NCI-H345 treated with DMSO at 0.1 percent for 48 hours (cell line): Measurements from ENCODE around the gene CACNA1B.
A peak's percentile ranks its signal among the peaks of the same experiment; 100 is the strongest.
"Not testable (repeated sequence)": the region's sequence is repeated elsewhere in the genome, so short reads cannot be mapped to it uniquely, and the experiment has no call there.

Experiments
- DNase-seq: peaks from one replicate; lab custom pipeline; 2025; ENCODE audit not compliant: unreplicated experiment; lab: John Stamatoyannopoulos, UW

Gene CACNA1B

DNA sequence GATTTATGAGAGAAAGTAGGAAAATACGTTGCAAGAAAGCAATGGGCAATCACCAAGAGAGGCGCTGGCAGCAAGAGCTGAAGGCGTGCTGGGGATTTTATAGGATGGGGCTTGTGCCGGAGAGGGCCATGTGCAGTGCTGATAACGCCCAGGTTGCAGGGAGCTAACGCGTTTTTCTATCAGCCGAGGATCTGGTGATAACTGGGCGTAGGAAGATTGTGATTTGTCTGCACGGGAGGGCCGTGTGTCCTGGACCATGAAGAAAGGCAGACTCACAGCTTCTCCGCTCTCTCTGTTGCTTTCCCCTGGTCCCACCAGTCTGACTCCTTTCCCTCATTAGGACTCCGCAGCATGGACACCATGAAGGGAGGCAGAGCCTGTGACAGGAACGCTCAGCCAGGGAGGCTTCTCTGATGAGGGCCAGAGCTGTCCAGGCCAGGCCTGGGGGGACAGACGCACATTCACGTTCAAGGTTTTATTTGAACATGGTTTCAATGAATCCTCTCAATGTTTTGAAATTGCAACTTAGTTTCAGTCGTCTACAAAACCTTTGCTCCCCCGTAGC, 11.9 kb upstream of the CACNA1B start:
- DNase-seq = no peak

DNA sequence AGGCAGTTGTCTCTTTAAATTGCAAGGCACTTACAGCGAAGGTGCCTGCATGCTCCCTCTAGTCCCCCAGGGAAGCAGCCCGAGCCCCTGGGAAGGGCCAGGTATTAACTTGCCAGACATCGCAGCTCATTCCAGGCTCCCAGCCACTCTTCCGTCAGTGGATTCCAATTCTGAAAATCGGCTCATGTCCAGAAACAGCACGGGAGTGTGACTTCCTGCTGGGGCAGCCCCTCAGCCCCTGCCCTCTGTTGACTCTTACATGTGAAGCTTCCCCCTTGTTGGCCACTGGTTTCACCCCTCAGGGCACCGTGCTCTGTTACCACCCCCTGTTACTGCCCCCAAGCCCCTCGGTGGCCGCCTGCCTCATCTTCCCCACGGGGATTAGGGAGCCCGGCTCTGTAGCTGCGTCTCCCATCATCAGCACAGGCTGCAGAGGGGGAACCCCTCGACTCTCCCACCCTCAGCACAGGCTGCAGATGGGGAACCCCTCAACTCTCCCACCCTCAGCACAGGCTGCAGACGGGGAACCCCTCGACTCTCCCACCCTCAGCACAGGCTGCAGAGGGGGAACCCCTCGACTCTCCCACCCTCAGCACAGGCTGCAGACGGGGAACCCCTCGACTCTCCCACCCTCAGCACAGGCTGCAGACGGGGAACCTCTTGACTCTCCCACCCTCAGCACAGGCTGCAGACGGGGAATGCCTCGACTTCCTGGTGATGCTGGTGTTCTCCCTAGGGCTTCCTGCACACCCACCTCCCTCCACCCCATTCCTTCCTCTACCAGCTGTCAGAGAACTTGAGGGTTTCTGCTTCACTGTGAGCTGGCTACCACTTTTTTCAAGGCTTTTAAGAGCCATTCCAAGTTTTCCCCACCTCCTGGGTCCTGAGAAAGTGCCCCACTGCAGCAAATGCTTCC, 11.1 kb upstream of the CACNA1B start:
- no peak for DNase-seq

DNA sequence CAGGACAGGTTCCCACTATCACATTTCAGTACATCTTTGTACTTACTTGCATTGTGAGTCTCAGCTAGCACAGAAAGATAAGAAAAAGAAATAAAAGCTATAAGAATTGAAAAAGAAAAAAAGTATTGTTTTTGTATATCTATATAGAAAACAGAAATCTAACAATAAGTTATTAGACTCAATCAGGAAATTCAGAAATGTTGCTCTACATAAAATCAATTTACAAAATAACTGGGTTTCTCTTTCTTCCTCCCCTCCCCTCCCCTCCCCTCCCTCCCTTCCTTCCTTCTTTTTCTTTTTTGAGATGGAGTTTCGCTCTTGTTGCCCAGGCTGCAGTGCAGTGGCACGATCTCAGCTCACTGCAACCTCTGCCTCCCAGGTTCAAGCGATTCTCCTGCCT, 7.2 kb upstream of the CACNA1B start:
- DNase-seq = no peak

DNA sequence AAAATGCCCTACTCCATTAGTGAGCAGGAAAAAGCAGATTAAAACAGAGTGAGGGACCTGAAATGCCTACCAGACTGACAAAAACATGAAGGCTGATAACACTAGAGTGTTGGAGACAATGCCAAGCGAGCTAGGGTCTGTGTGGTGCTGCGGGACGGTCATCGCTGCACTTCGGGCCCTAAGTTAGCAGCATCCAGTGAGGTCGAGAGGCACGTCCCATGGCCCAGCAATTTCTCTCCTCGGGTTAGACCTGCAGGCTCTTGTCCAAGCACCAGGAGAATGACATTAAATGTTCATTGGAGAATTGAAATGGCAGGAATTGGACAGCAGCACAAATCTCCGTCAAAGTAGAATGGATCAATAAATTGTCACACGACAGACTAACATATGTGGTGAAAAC, 5.3 kb upstream of the CACNA1B start:
- DNase-seq = no peak

DNA sequence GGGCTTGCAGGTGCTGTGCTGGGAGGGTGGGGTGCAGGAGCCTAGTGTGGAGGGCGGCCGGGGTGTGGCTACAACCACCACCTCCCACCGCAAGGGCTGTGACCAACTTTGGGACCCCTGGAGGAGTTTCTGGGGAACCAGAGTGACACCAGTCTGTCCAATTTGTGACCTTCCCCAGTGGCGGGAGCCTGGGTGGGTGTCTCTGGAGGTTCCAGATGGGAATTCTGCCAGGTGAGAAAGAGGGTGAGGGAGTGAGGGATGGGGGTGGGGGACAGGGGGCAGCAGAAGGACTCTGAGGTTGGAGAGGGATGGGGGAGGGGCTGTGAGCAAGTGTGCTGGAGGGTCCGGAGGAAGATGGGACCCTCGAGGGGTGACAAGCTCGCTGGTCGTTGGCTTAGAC, 4.2 kb upstream of the CACNA1B start:
- no peak for DNase-seq

DNA sequence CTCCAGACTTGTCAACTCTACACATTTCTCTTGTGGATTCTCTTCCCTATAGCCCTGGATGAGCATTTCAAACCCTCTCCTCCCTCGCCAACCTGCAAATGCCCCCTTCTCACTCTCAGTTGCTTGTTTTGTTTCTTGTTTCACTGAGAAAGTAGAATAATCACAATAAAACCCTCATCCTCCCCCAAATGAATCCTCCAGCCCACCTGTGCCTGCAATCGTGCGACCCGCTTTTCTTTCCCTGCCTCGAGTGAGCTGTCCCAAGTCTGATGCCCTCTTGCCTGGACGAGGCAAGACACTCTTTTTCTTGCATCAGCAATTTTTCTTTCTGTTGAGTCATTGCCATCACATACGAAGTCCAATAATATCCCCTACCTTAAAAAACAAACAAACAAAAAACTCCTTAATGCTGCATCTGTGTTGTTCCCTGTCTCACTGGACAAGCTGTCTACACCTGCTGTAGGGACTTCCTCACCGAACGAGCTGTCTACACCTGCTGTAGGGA, 3.7 kb upstream of the CACNA1B start:
- DNase-seq = no peak

DNA sequence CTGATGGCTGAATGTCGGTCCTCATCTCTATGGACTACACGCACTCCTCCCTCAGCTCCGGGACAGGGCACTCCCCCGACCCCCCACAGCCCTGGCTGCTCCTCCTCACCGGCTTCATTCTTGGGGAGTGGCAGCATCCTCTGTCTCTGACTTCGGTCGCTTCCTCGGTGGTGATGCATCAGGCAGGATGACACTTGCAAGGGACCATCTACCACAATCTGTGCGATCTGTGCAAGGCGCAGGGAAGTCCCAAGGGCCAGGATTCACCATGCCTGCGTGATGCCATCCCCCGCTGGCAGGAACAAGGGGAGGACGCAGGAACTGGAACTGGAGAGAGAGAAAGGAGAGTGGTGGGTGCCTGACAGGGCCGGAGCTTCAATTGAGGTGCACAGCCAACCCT, 2.2 kb upstream of the CACNA1B start:
- no peak for DNase-seq

DNA sequence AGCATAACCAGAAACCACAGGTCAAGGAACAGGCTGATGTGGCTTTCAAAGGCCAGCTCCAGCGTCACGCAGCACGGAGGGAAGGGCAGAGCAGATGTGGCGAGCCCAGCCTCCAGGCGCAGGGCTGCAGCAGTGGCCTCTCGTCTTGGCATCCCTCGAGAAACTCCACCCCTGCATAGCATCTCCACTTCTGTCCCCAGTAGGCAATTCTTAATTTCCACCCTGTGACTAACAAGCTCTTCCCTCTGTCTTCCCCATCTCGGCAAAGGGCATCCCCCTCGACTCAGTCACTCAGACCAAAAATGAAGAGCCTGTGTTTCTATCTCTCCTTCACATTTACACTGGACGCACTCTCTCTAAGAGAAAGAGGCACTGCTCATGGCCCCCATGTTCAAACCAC, 1.7 kb upstream of the CACNA1B start:
- no peak for DNase-seq

DNA sequence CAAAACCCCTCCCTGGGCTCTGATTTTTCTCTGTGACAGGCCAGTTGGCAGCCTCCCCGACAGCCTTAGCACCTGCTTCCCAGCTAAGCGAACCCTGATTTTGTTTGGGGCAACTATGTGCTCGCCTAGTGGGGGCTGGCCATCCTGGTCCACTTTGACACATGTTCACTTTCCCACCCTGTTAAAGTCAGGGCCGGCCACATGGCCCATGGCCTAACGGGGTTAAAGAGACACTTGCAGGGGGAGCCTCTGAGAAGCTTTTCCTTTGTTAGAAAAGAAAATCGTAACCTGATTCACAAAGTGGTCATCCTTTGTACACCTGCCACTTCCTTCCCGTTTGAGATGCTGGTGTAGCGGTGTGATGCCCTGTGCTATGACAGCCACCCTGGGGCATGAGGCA, 1.3 kb upstream of the CACNA1B start:
- DNase-seq = no peak

DNA sequence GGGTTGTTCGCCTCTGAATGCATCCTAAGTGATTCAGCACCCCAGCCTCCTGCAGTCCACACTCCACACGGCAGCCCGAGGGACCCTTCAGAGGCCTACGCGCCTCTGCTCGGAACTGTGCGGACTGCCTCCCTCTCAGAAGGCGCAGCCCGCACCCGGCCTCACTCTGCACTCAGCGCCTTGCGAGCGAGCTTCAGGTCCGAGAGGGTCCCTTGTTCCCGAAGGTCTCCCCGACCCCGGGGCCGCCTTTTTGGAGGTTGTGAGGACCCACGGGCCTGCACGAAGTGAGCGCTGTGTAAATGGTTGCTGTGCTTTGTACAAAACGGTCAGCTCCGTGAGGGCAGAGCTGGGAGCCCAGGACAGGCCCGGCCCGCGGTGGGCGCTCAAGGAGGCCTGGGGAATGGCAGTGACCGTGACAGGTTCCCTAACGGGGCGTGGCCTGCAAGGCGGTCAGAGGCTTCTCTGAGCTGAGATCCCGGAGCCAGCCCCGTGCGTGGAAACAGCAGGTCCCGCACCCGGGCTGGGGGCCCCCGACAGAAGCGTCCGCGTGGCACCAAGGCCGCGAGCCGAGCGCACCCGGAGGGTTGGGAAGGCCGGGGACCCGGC, 698 bp upstream of the CACNA1B start:
- DNase-seq = no peak

DNA sequence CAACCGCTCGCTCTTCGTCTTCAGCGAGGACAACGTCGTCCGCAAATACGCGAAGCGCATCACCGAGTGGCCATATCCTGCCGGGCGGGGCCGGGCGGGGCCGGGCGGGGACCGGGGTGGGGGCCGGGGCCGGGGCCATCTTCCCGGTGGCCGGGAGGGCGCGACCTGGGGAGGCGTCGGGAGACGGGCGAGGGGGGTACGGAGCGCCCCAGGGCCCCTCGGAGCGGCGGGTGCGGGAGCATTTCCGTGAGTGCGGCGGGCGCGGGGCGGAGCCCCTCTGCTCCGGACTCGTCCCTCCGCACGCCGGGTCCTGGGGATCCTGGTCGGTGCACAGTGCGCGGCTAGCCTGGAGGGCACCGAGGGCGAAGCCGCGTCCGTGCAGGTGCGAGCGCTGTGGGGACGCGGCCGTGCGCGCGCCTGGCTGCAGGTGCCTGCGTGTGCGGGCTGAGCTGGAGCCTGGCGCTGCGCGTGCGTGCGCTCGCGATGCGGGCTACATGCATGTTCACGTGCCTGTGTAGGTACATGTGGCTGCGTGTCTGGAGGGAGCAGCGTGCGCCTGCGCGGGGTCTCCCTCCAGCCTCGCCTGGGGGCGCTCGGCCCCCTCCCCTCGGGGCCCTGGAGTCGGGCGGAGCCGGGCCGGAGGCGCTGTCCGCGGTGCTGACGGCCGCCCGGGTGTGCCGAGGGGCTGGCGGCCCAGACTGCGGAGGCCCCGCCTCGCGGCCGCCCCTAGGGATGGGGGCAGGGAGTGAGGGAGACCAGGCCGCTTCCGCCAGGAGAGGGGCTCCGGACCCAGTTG, 762 bp downstream of the CACNA1B start:
- DNase-seq = peak; percentile 17

DNA sequence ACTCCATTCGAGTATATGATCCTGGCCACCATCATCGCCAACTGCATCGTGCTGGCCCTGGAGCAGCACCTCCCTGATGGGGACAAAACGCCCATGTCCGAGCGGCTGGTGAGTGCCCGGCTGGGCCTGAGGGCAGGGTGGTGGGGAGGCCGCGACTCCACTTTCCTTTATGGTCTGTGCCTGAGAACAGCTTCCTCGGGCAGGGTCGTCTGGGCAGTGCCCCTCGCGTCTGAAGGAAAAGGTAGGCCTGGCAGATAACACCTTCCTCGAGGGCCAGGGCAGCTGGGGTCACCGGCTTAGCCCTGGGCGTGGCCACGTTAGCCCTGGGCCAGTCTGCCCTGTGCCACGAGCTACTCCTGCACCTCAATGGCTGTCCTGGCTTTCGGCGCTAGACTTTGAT, 1.5 kb downstream of the CACNA1B start:
- DNase-seq = no peak

DNA sequence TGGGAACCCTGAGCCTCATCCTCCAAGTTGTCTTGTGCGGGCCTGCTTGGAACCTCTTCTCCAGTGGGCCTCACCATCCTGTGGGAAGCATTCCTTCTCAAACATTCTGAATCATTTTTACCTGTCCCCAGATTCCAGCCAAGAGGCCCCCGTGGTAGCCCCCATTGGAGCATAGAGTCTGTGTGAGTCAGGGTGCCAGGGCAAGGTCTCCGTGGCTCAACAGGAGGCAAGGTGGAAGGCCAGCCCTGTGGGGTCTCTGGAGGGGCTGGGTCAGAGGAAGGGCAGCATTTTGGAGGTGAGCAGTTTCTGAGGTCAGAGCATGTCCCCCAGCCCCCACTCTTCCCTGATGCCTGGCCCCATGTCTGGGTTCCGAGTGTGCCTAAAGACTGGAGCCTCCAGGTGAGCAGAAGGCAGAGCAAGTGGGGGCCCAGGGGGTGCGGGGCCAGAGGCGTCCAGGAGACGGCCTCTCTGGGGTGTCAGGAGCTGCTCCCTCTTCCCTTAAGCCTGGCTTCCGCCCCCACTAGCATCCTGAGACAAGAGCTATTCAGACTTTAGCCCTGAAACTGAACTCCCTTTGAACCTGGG, 2.1 kb downstream of the CACNA1B start:
- no peak for DNase-seq

DNA sequence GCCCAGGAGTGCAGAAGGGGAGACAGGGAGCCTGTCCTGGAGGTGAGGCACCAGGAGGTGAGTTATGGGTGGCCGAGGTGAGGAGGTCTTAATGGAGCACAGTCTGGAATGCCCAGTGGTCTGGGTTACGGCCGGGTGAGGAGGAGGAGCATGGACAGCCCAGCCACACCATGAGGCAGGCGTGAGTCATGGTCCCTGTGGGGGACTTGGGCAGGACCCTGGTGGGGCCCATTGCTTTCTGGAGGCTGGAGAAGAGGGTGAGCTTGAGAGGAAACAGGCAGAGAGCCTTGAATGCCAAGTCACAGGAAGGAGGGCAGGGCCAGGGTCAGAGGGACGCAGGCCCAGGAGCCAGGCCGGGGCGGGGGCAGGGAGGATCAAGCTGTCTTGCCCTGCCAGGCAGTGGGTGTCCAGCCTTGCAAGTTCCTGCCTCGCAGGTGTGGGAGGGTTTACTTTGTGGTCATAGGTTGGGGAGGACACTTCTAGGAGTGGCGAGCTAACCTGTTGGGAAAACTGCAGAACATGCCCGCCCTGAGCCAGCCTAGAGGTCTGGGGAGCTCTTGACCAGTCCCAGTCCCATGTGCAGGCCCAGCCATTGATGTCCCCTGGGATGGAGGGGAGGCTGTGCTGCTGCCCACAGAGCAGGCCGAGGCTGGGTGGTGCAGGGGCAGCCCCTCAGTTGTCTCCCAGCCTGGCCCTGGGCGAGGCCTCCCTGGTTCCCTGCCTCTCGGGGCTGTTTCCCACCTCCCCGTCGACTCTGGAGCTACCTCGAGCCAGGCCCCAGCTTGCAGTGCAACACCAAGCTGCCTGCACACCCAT, 2.8 kb downstream of the CACNA1B start:
- DNase-seq = no peak

DNA sequence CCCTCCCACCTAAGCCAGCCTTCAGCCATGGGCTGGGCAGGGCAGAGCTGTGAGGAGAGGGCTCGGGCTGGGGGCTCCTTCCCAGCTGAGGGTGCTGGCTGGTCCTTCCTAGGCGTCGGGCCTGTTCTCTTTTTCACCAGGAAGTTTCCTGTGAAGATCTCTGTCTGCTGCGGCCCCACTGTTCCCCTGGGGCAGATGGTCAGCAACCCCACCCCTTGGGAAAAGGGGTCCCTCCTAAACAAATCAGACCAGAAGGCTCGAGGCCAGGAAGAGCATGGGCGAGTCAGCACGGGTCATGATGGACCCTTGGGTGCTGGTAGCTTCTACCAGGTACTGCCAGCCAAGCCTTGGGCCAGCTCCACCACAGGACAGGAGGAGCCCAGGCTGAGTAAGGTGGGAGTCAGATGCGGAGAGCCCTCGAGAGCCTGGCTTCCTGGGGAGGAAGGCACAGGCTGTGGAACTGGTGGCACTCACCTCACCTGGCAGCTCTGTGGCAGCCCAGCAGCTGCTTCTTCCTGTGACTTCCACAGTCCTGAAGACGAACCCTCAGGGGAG, 3.5 kb downstream of the CACNA1B start:
- DNase-seq = no peak

DNA sequence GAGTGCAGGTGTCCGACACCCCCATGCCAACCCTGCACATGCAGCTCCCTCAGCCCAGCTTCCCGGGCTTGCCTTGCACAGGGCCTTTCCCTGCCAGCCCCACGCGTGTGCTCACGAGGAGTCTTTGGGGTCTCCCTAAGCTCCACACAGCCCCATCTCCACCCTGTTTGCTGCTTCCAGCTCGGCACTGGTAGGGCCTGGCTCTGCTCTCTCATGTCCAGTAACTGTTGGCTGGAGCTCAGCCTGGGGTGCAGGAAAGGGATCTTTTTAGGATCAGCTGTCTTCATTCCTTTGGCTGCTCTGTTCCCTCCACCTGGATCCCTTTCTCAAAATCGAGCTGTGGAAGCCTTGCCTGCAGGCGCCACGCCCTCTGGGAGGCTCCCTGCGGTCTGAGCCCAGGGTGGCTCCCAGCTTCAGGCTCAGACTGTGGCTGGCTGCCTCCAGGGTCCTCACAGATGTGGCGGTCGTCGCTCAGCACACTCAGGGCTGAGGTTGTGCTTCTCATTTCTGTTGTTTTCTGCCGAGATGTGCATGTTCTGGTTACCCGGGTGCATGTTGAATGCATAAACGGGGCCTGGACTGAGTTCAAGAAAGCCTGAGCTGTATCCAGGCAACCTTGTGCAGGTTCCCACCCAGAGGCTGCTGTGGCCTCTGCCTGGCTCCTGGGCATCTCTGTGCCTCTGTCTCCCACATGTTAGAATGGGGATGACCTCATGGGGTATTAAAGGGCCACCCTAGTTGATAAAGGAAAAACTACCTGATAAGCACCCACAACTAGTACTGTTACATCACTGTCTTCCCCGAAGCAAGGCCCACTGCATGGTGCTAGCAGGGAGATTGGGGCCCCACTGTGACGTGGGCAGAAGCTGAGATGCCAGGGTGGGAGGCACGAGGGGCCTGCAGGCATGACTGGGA, 4.3 kb downstream of the CACNA1B start:
- DNase-seq = no peak

DNA sequence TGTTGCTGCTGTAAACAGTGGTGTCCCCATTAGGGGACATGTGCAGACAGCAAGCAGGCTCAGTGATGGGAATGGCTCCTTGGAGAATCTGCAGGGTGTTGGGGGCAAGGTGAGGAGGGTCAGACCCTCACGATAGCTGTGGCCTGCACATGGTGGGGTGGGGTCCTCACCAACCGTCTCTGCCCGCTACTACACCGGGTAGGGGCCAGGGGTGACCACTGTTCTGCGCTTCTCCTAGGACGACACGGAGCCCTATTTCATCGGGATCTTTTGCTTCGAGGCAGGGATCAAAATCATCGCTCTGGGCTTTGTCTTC, 4.9 kb downstream of the CACNA1B start:
- no peak for DNase-seq

DNA sequence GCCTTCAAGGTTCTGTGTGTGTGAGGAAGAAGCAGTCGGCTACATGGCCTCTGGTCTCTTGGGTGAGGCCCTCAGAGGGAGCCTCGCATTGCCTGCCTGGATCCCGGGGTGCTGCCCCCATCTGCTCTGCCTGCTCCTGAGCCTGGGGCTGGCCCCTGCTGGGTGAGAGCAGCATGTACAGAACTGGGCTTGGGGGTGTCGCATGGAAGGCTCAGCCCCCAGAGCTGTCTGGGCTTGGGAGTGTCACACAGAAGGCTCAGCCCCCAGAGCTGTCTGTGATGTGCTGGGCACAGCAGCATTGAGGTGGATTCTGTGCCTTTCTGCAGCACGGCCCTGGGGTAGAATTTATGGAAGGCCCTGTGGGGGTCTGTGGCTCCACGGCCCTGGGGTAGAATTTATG, 6.4 kb downstream of the CACNA1B start:
- DNase-seq = not testable (repeated sequence)

DNA sequence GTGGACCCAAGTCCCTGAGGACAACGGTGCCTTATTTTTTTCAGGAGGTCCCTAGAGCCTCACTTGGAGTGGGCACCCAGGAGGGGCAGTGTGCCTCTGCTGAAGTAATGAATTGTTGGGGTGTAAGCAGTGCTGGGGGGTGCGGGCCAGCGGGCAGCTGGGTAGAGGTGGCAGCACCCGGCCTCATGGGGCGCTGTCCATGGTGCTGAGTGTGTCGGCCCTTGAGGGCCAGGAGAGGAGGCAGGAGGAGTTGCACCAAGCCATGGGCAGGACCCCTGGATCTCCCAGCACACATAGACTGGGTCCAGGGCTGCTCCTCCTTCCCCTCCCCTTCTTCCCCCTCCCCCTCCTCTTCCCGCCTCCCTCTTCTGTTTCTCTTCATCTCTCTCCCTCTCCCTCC, 7.0 kb downstream of the CACNA1B start:
- DNase-seq = not testable (repeated sequence)
